Endodermal cell (in vitro differentiated cells): ENCODE results near the gene ARHGAP11A. TPM values are rescaled to one million over a fixed set of nuclear protein-coding genes. Genes with fewer than 3 reads are reported as not detected.

Experiments
- DNase-seq: peaks from one replicate; pipeline ENCODE4 v3.0.0-alpha.2; 2017
- H3K27ac ChIP-seq: 2 replicates; pipeline ENCODE4 v1.5.1; 2013; ENCODE audit warnings: mild to moderate bottlenecking, low read depth, low read length, moderate library complexity
- H3K27me3 ChIP-seq: 2 replicates; pipeline ENCODE4 v1.6.1; 2013; ENCODE audit warnings: mild to moderate bottlenecking, low read length, moderate library complexity; ENCODE audit not compliant: insufficient read depth, control insufficient read depth, poor library complexity, severe bottlenecking
- H3K36me3 ChIP-seq: 2 replicates; pipeline ENCODE4 v1.7.0; 2013; ENCODE audit warnings: mild to moderate bottlenecking, low read length, moderate library complexity; ENCODE audit not compliant: control insufficient read depth, insufficient read depth
- H3K4me1 ChIP-seq: one replicate; pipeline ENCODE4 v1.7.0; 2013; ENCODE audit warnings: low read length; ENCODE audit not compliant: control insufficient read depth, insufficient read depth
- H3K4me3 ChIP-seq: 2 replicates; pipeline ENCODE4 v1.5.1; 2013; ENCODE audit warnings: mild to moderate bottlenecking, low read length, moderate library complexity
- H3K9ac ChIP-seq: 2 replicates; pipeline ENCODE4 v1.6.1; 2013; ENCODE audit warnings: mild to moderate bottlenecking, low read length, moderate library complexity; ENCODE audit not compliant: poor library complexity, severe bottlenecking; ENCODE audit errors: extremely low read depth
- H3K9me3 ChIP-seq: 2 replicates; pipeline ENCODE4 v1.6.1; 2013; ENCODE audit warnings: mild to moderate bottlenecking, low read length, moderate library complexity; ENCODE audit not compliant: control insufficient read depth
- H3K27ac Mint-ChIP-seq: 2 replicates; pipeline ENCODE4 v1.8.0; 2020; ENCODE audit warnings: mixed read lengths
- H3K27me3 Mint-ChIP-seq: 2 replicates; pipeline ENCODE4 v1.8.0; 2021; ENCODE audit warnings: mild to moderate bottlenecking, mixed read lengths; ENCODE audit not compliant: insufficient read depth
- H3K36me3 Mint-ChIP-seq: 2 replicates; pipeline ENCODE4 v1.8.0; 2020; ENCODE audit warnings: low read depth, mixed read lengths
- H3K4me1 Mint-ChIP-seq: 2 replicates; pipeline ENCODE4 v1.8.0; 2020; ENCODE audit warnings: mixed read lengths
- H3K4me3 Mint-ChIP-seq: 2 replicates; pipeline ENCODE4 v1.8.0; 2020; ENCODE audit warnings: mild to moderate bottlenecking, moderate library complexity, mixed read lengths
- H3K9me3 Mint-ChIP-seq: 2 replicates; pipeline ENCODE4 v1.8.0; 2020; ENCODE audit warnings: mild to moderate bottlenecking, mixed read lengths
- CTCF ChIP-seq: fragments of 200-600 bp; sonication (generic); conservative IDR thresholded peaks from 2 replicates; pipeline ENCODE4 v1.5.0; 2021; ENCODE audit warnings: antibody characterized with exemption, mild to moderate bottlenecking
- WGBS, 2 experiments: methylation state at CpG; one replicate each; pipeline versions ENCODE4 v1.1.5 to v1.1.7; 2013; ENCODE audit warnings: missing lambda C conversion rate in 2 of 2, mixed read lengths in 1 of 2; ENCODE audit not compliant: insufficient coverage in 1 of 2, insufficient read length in 1 of 2; 5-methylcytosine and 5-hydroxymethylcytosine counted together
- total RNA-seq, 2 donors: library from RNA; stranded (reverse); fragmentation: NEBNext Ultra II Directional in 1 of 2; extraction: Animal tissue kit (Norgen Biotek cat#: 25700) in 1 of 2; gene quantifications; 2 replicates in 1 of 2; 3 replicates in 1 of 2; pipeline ENCODE4 v1.2.1, GENCODE V29; 2021

Gene ARHGAP11A
- total RNA-seq, 2 donors from 2014 or later = 61.0 to 107 TPM

GRCh38 chr15:32656091-32656490 lies 40.8 kb downstream of the ARHGAP11A start:
- no peaks in the 10 kb centered on the region for H3K9me3 Mint-ChIP-seq
- TF ChIP-seq CTCF = no peak

GRCh38 chr15:32656496-32656895 lies 41.2 kb downstream of the ARHGAP11A start:
- Histone ChIP-seq H3K9me3 (no peaks in the 10 kb centered on the region), H3K4me3 (no peak overlapping the region), H3K27me3 (no peaks in the 10 kb centered on the region), H3K36me3 (no peaks in the 10 kb centered on the region), H3K9ac (no peak overlapping the region), H3K27ac (no peak overlapping the region), H3K4me1 (no peaks in the 10 kb centered on the region)
- 95 to 98% methylated on average over 8 to 9 of the region's 9 CpGs for WGBS, 2 experiments
- no peak for DNase-seq
- H3K4me3 Mint-ChIP-seq = no peak overlapping the region
- H3K27ac Mint-ChIP-seq = no peak overlapping the region
- no peaks in the 10 kb centered on the region for H3K36me3 Mint-ChIP-seq
- H3K9me3 Mint-ChIP-seq = no peaks in the 10 kb centered on the region
- TF ChIP-seq CTCF = no peak
- H3K4me1 Mint-ChIP-seq = peaks cover 24% of the 10 kb centered on the region
- H3K27me3 Mint-ChIP-seq = no peaks in the 10 kb centered on the region

More at GRCh38 chr15:32656091-32656490, 40.8 kb downstream of the ARHGAP11A start:
- Histone ChIP-seq H3K27me3 (no peaks in the 10 kb centered on the region), H3K27ac (no peak overlapping the region), H3K36me3 (no peaks in the 10 kb centered on the region), H3K9ac (no peak overlapping the region), H3K4me3 (no peak overlapping the region), H3K4me1 (no peaks in the 10 kb centered on the region), H3K9me3 (no peaks in the 10 kb centered on the region)
- no peak overlapping the region for H3K4me3 Mint-ChIP-seq
- WGBS, 2 experiments = 89 to 92% methylated on average over 3 to 4 of the region's 4 CpGs
- H3K36me3 Mint-ChIP-seq = no peaks in the 10 kb centered on the region
- DNase-seq = no peak
- H3K27ac Mint-ChIP-seq = no peak overlapping the region
- H3K27me3 Mint-ChIP-seq = no peaks in the 10 kb centered on the region
- H3K4me1 Mint-ChIP-seq = peaks cover 26% of the 10 kb centered on the region

- no peaks in the 10 kb centered on the region for H3K27me3 Mint-ChIP-seq
- no peak overlapping the region for H3K4me3 Mint-ChIP-seq
- no peaks in the 10 kb centered on the region for H3K36me3 Mint-ChIP-seq
- H3K4me1 ChIP-seq = no peaks in the 10 kb centered on the region
- H3K36me3 ChIP-seq = no peaks in the 10 kb centered on the region
- no peaks in the 10 kb centered on the region for H3K9me3 ChIP-seq
- H3K9me3 Mint-ChIP-seq = no peaks in the 10 kb centered on the region
- no peak overlapping the region for H3K4me3 ChIP-seq
- DNase-seq = no peak
- peaks cover 15% of the 10 kb centered on the region for H3K4me1 Mint-ChIP-seq
- WGBS, 2 experiments = 93 to 94% methylated on average over 4 to 5 of the region's 5 CpGs
- TF ChIP-seq CTCF = peak; percentile 28
- H3K27ac Mint-ChIP-seq = no peak overlapping the region
- H3K27ac ChIP-seq = no peak overlapping the region
- H3K9ac ChIP-seq = no peak overlapping the region
- H3K27me3 ChIP-seq = no peaks in the 10 kb centered on the region
Measured at GRCh38 chr15:32657198-32657883, 42.0 kb downstream of the ARHGAP11A start.
